Activated CD4-positive, alpha-beta T cell treated with anti-CD3 and anti-CD28 coated beads for 36 hours (primary cell): Measurements from ENCODE around the gene ARMH2. TPM values are rescaled to one million over a fixed set of nuclear protein-coding genes. Genes with fewer than 3 reads are reported as not detected.

Source experiments
- ATAC-seq: fragments of 200-7000 bp; cut with Tn5 transposase; one replicate; pipeline ENCODE4 v1.10.0; 2021; ENCODE audit warnings: mild to moderate bottlenecking, moderate library complexity
- CTCF ChIA-PET: fragments of 350-600 bp; sonication (Branson Sonifier 250); formaldehyde crosslinking; loops from one replicate; lab custom pipeline; 2021; ENCODE audit warnings: antibody characterized with exemption; lab: Charles Lee
- POLR2A ChIA-PET: fragments of 350-600 bp; sonication (Branson Sonifier 250); formaldehyde crosslinking; loops from one replicate; lab custom pipeline; 2021; ENCODE audit warnings: antibody characterized with exemption, inconsistent platforms; lab: Charles Lee
- DNase-seq: peaks from one replicate; pipeline ENCODE4 v3.0.0-alpha.2; 2020
- H3K27ac Mint-ChIP-seq: one replicate; pipeline ENCODE4 v1.8.0; 2021; ENCODE audit warnings: mixed read lengths
- H3K27me3 Mint-ChIP-seq: one replicate; pipeline ENCODE4 v1.8.0; 2021; ENCODE audit warnings: mixed read lengths
- H3K36me3 Mint-ChIP-seq: one replicate; pipeline ENCODE4 v1.8.0; 2021; ENCODE audit warnings: low read depth, mixed read lengths
- H3K4me1 Mint-ChIP-seq: one replicate; pipeline ENCODE4 v1.8.0; 2021; ENCODE audit warnings: mixed read lengths
- H3K4me3 Mint-ChIP-seq: one replicate; pipeline ENCODE4 v1.8.0; 2021; ENCODE audit warnings: mild to moderate bottlenecking, moderate library complexity, mixed read lengths
- H3K9me3 Mint-ChIP-seq: one replicate; pipeline ENCODE4 v1.8.0; 2021; ENCODE audit warnings: low read depth, mixed read lengths
- intact Hi-C, 2 experiments: fragments of 100-400 bp; cut with DNase I in 1 of 2; cut with micrococcal nuclease in 1 of 2; formaldehyde crosslinking; loops; one replicate each; pipeline versions ENCODE4 v1.14.2 to v1.15.1; 2022 to 2024; cut with DNase I, micrococcal nuclease
- total RNA-seq, 2 experiments: library from RNA; stranded (reverse); gene quantifications; one replicate each; pipeline ENCODE4 v1.2.3, GENCODE V29; 2021

Gene ARMH2
- total RNA-seq, 2 experiments from 2014 or later, result not detected

- H3K36me3 Mint-ChIP-seq, result peaks cover 49% of the 10 kb centered on the region
- H3K27me3 Mint-ChIP-seq, result no peaks in the 10 kb centered on the region
- intact Hi-C loops, result no loop called here
- POLR2A ChIA-PET, result no interaction called here
- no peak overlapping the region for H3K4me3 Mint-ChIP-seq
- ATAC-seq (no peak), DNase-seq (no peak)
- peak overlapping the region; percentile 73 for H3K27ac Mint-ChIP-seq
- CTCF ChIA-PET, result interaction anchor here (0.6 to 1.3 kb wide), 8 partner anchors 17 to 310 kb away, joined by 3 to 5 read pairs (median 3); no protein-coding TSS in a partner anchor
- H3K9me3 Mint-ChIP-seq, result no peaks in the 10 kb centered on the region
- peaks cover 42% of the 10 kb centered on the region for H3K4me1 Mint-ChIP-seq
Observed at GRCh38 chr6:24832794-24833193, 34.1 kb upstream of the ARMH2 start.

GRCh38 chr6:24831771-24832716 is 33.3 kb upstream of the ARMH2 start:
- Mint-ChIP-seq H3K27me3 (no peaks in the 10 kb centered on the region), H3K4me3 (no peak overlapping the region), H3K36me3 (peaks cover 54% of the 10 kb centered on the region), H3K4me1 (peaks cover 42% of the 10 kb centered on the region), H3K27ac (peak overlapping the region; percentile 73), H3K9me3 (no peaks in the 10 kb centered on the region)
- ATAC-seq, result peak; percentile 73
- ChIA-PET CTCF (interaction anchor here (0.6 to 1.3 kb wide), 8 partner anchors 18 to 309 kb away, joined by 3 to 5 read pairs (median 3); no protein-coding TSS in a partner anchor), POLR2A (no interaction called here)
- intact Hi-C loops, result no loop called here
- peak; percentile 35 for DNase-seq

GRCh38 chr6:24829657-24830056 is 30.9 kb upstream of the ARMH2 start:
- intact Hi-C loops, result no loop called here
- H3K27ac Mint-ChIP-seq, result peak overlapping the region; percentile 13
- peaks cover 25% of the 10 kb centered on the region for H3K4me1 Mint-ChIP-seq
- ChIA-PET POLR2A (no interaction called here), CTCF (interaction anchor here (1.0 to 1.3 kb wide), 4 partner anchors 11 to 241 kb away, joined by 3 to 5 read pairs (median 3); no protein-coding TSS in a partner anchor)
- H3K4me3 Mint-ChIP-seq, result no peak overlapping the region
- ATAC-seq, result no peak
- DNase-seq, result no peak
- no peaks in the 10 kb centered on the region for H3K27me3 Mint-ChIP-seq
- H3K9me3 Mint-ChIP-seq, result no peaks in the 10 kb centered on the region
- peaks cover 48% of the 10 kb centered on the region for H3K36me3 Mint-ChIP-seq

GRCh38 chr6:24827970-24828369 is 29.3 kb upstream of the ARMH2 start:
- Mint-ChIP-seq H3K27me3 (no peaks in the 10 kb centered on the region), H3K36me3 (peaks cover 46% of the 10 kb centered on the region), H3K4me3 (no peak overlapping the region), H3K9me3 (no peaks in the 10 kb centered on the region), H3K27ac (peak overlapping the region; percentile 55), H3K4me1 (peaks cover 16% of the 10 kb centered on the region)
- CTCF ChIA-PET, result interaction anchor here (0.7 to 2.2 kb wide), 2 partner anchors 43 to 190 kb away, joined by 3 to 6 read pairs; no protein-coding TSS in a partner anchor
- intact Hi-C loops, result no loop called here
- ATAC-seq (no peak), DNase-seq (no peak)
- POLR2A ChIA-PET, result no interaction called here

- peaks cover 42% of the 10 kb centered on the region for H3K36me3 Mint-ChIP-seq
- H3K9me3 Mint-ChIP-seq, result no peaks in the 10 kb centered on the region
- intact Hi-C loops, result no loop called here
- POLR2A ChIA-PET, result no interaction called here
- H3K27ac Mint-ChIP-seq, result peak overlapping the region; percentile 55
- no peak overlapping the region for H3K4me3 Mint-ChIP-seq
- H3K27me3 Mint-ChIP-seq, result no peaks in the 10 kb centered on the region
- ATAC-seq (no peak), DNase-seq (no peak)
- peaks cover 11% of the 10 kb centered on the region for H3K4me1 Mint-ChIP-seq
- CTCF ChIA-PET, result interaction anchor here (2.2 kb wide), 1 partner anchor 190 kb away, joined by 6 read pairs; no protein-coding TSS in a partner anchor
Observed at GRCh38 chr6:24827162-24827561, 28.4 kb upstream of the ARMH2 start.

GRCh38 chr6:24825130-24825630 is 26.5 kb upstream of the ARMH2 start:
- DNase-seq (no peak), ATAC-seq (no peak)
- Mint-ChIP-seq H3K36me3 (peaks cover 44% of the 10 kb centered on the region), H3K4me3 (no peak overlapping the region), H3K27me3 (no peaks in the 10 kb centered on the region), H3K4me1 (peaks cover 5% of the 10 kb centered on the region), H3K9me3 (no peaks in the 10 kb centered on the region), H3K27ac (no peak overlapping the region)
- ChIA-PET CTCF (interaction anchor here (0.6 kb wide), 1 partner anchor 219 kb away, joined by 3 read pairs; no protein-coding TSS in a partner anchor), POLR2A (no interaction called here)
- intact Hi-C loops, result no loop called here

GRCh38 chr6:24824142-24824938 is 25.6 kb upstream of the ARMH2 start:
- Mint-ChIP-seq H3K4me3 (no peak overlapping the region), H3K4me1 (peaks cover 3% of the 10 kb centered on the region), H3K27ac (peak overlapping the region; percentile 4), H3K27me3 (no peaks in the 10 kb centered on the region), H3K36me3 (peaks cover 40% of the 10 kb centered on the region), H3K9me3 (no peaks in the 10 kb centered on the region)
- ATAC-seq, result no peak
- DNase-seq, result no peak
- intact Hi-C loops, result no loop called here
- ChIA-PET CTCF (interaction anchor here (0.6 to 1.1 kb wide), 2 partner anchors 191 to 194 kb away, joined by 4 read pairs; no protein-coding TSS in a partner anchor), POLR2A (no interaction called here)

- Mint-ChIP-seq H3K27me3 (no peaks in the 10 kb centered on the region), H3K4me1 (peaks cover 3% of the 10 kb centered on the region), H3K27ac (no peak overlapping the region), H3K36me3 (peaks cover 44% of the 10 kb centered on the region), H3K4me3 (no peak overlapping the region), H3K9me3 (no peaks in the 10 kb centered on the region)
- DNase-seq (no peak), ATAC-seq (no peak)
- intact Hi-C loops, result no loop called here
- CTCF ChIA-PET, result no interaction called here
- POLR2A ChIA-PET, result no interaction called here
Observed at GRCh38 chr6:24823185-24823584, 24.5 kb upstream of the ARMH2 start.

GRCh38 chr6:24822696-24823095 is 24.0 kb upstream of the ARMH2 start:
- no peak for ATAC-seq
- Mint-ChIP-seq H3K27me3 (no peaks in the 10 kb centered on the region), H3K9me3 (no peaks in the 10 kb centered on the region), H3K4me1 (peaks cover 3% of the 10 kb centered on the region), H3K36me3 (peaks cover 45% of the 10 kb centered on the region), H3K27ac (no peak overlapping the region), H3K4me3 (no peak overlapping the region)
- intact Hi-C loops, result no loop called here
- DNase-seq, result no peak
- ChIA-PET POLR2A (no interaction called here), CTCF (interaction anchor here (0.8 to 1.3 kb wide), 3 partner anchors 13 to 184 kb away, joined by 3 to 6 read pairs (median 4); no protein-coding TSS in a partner anchor)

GRCh38 chr6:24821860-24822444 is 23.2 kb upstream of the ARMH2 start:
- H3K4me1 Mint-ChIP-seq, result peaks cover 3% of the 10 kb centered on the region
- ATAC-seq, result no peak
- ChIA-PET CTCF (interaction anchor here (0.7 to 2.0 kb wide), 6 partner anchors 13 to 196 kb away, joined by 3 to 6 read pairs (median 4); no protein-coding TSS in a partner anchor), POLR2A (no interaction called here)
- H3K36me3 Mint-ChIP-seq, result peaks cover 42% of the 10 kb centered on the region
- no peak for DNase-seq
- H3K27ac Mint-ChIP-seq, result peak overlapping the region; percentile 72
- H3K9me3 Mint-ChIP-seq, result no peaks in the 10 kb centered on the region
- no peak overlapping the region for H3K4me3 Mint-ChIP-seq
- intact Hi-C loops, result no loop called here
- H3K27me3 Mint-ChIP-seq, result no peaks in the 10 kb centered on the region
